Naive thymus-derived CD4-positive, alpha-beta T cell (primary cell): ENCODE results near the gene PFN3. TPM values are rescaled to one million over a fixed set of nuclear protein-coding genes. Genes with fewer than 3 reads are reported as not detected.

Source experiments
- ATAC-seq: fragments of 150-1000 bp; cut with Tn5 transposase; 2 replicates; pipeline ENCODE4 v1.10.0; 2021; ENCODE audit warnings: mild to moderate bottlenecking, moderate library complexity
- CTCF ChIA-PET: fragments of 350-600 bp; sonication (Branson Sonifier 250); formaldehyde crosslinking; loops from one replicate; lab custom pipeline; 2021; ENCODE audit warnings: antibody characterized with exemption; lab: Charles Lee
- POLR2A ChIA-PET: fragments of 350-600 bp; sonication (Branson Sonifier 250); formaldehyde crosslinking; loops from one replicate; lab custom pipeline; 2021; ENCODE audit warnings: antibody characterized with exemption, inconsistent platforms; lab: Charles Lee
- DNase-seq, 9 donors: peaks; one replicate each; pipeline versions ENCODE4 v3.0.0 to v3.0.0-alpha.2; 2020 to 2022; ENCODE audit warnings: mixed read lengths in 1 of 9
- H3K27ac ChIP-seq: one replicate; pipeline ENCODE4 v1.7.0; 2013; ENCODE audit warnings: mild to moderate bottlenecking, low read depth, low read length, moderate library complexity
- H3K27me3 ChIP-seq, 2 donors: one replicate each; pipeline ENCODE4 v1.7.0; 2013; ENCODE audit warnings: low read length in 2 of 2, mild to moderate bottlenecking in 2 of 2, moderate library complexity in 2 of 2; ENCODE audit not compliant: control insufficient read depth in 2 of 2, insufficient read depth in 2 of 2
- H3K36me3 ChIP-seq, 3 experiments: 1 replicate in 2 of 3; 2 replicates in 1 of 3; pipeline ENCODE4 v1.7.0; 2013; ENCODE audit warnings: low read length in 3 of 3, mild to moderate bottlenecking in 3 of 3, moderate library complexity in 1 of 3; ENCODE audit not compliant: insufficient read depth in 3 of 3, control insufficient read depth in 2 of 3
- H3K4me1 ChIP-seq, 2 donors: one replicate each; pipeline ENCODE4 v1.7.0; 2013; ENCODE audit warnings: low read length in 2 of 2, mild to moderate bottlenecking in 2 of 2, moderate library complexity in 1 of 2; ENCODE audit not compliant: control insufficient read depth in 2 of 2, insufficient read depth in 2 of 2
- H3K4me3 ChIP-seq: 2 replicates; pipeline ENCODE4 v1.7.0; 2013; ENCODE audit warnings: mild to moderate bottlenecking, low read length
- H3K9me3 ChIP-seq, 3 experiments: 1 replicate in 2 of 3; 2 replicates in 1 of 3; pipeline ENCODE4 v1.7.0; 2013; ENCODE audit warnings: low read length in 3 of 3; ENCODE audit not compliant: control insufficient read depth in 2 of 3
- H3K27ac Mint-ChIP-seq, 9 donors: one replicate each; pipeline ENCODE4 v1.8.0; 2020 to 2022; ENCODE audit warnings: mixed read lengths in 9 of 9, mild to moderate bottlenecking in 8 of 9, moderate library complexity in 5 of 9, inconsistent platforms in 2 of 9
- H3K27me3 Mint-ChIP-seq, 5 donors: one replicate each; pipeline ENCODE4 v1.8.0; 2021 to 2022; ENCODE audit warnings: mixed read lengths in 5 of 5, mild to moderate bottlenecking in 1 of 5
- H3K36me3 Mint-ChIP-seq, 5 donors: one replicate each; pipeline ENCODE4 v1.8.0; 2020 to 2022; ENCODE audit warnings: mixed read lengths in 5 of 5, mild to moderate bottlenecking in 3 of 5, inconsistent platforms in 1 of 5
- H3K4me1 Mint-ChIP-seq, 7 donors: one replicate each; pipeline ENCODE4 v1.8.0; 2020 to 2022; ENCODE audit warnings: mixed read lengths in 7 of 7, mild to moderate bottlenecking in 3 of 7, inconsistent platforms in 1 of 7
- H3K4me3 Mint-ChIP-seq, 10 donors: one replicate each; pipeline ENCODE4 v1.8.0; 2020 to 2022; ENCODE audit warnings: mild to moderate bottlenecking in 10 of 10, mixed read lengths in 10 of 10, moderate library complexity in 6 of 10, inconsistent platforms in 2 of 10
- H3K9me3 Mint-ChIP-seq, 11 donors: one replicate each; pipeline ENCODE4 v1.8.0; 2020 to 2022; ENCODE audit warnings: mixed read lengths in 11 of 11, mild to moderate bottlenecking in 4 of 11, inconsistent platforms in 1 of 11, moderate library complexity in 1 of 11
- intact Hi-C, 2 donors: fragments of 100-400 bp; cut with micrococcal nuclease; formaldehyde crosslinking; loops; one replicate each; pipeline ENCODE4 v1.15.1; 2023
- polyA plus RNA-seq, 2 donors: library from polyadenylated mRNA; unstranded; fragments of 300-500 nt; fragmentation: Illumina TruSeq; gene quantifications; one replicate each; pipeline ENCODE4 v1.2.3, GENCODE V29; 2021
- total RNA-seq, 6 experiments: library from RNA in 5 of 6; stranded (reverse) in 5 of 6; gene quantifications; 1 replicate in 5 of 6; 2 replicates in 1 of 6; pipeline ENCODE4 v1.2.3 and lab custom pipeline; 2021 to 2026

The PFN3 gene
- total and polyA plus RNA-seq, 7 experiments from 2014 or later, result not detected

- intact Hi-C loops, result no loop called here
- ATAC-seq, result no peak
- Mint-ChIP-seq H3K4me3 (peak overlapping the region in 3 of 10 donors; percentile 12 to 41 (median 28)), H3K27me3 (no peaks in the 10 kb centered on the region), H3K36me3 (peaks cover 10 to 36% (median 18%) of the 10 kb centered on the region in 5 donors), H3K4me1 (peaks cover 43 to 81% (median 67%) of the 10 kb centered on the region in 7 donors), H3K27ac (peak overlapping the region in 8 of 9 donors; percentile 6 to 92 (median 54)), H3K9me3 (no peaks in the 10 kb centered on the region)
- peak overlapping the region; percentile 56 for H3K27ac ChIP-seq
- no peak for DNase-seq
- H3K9me3 ChIP-seq, result no peaks in the 10 kb centered on the region
- H3K4me3 ChIP-seq, result no peak overlapping the region
- H3K36me3 ChIP-seq, result peaks cover 21 to 57% (median 26%) of the 10 kb centered on the region in 3 experiments
- H3K27me3 ChIP-seq, result no peaks in the 10 kb centered on the region
- CTCF ChIA-PET, result interaction anchor here (0.6 to 1.1 kb wide), 4 partner anchors 10 to 29 kb away, joined by 3 to 5 read pairs (median 4); no protein-coding TSS in a partner anchor
- H3K4me1 ChIP-seq, result peaks cover 41 to 65% of the 10 kb centered on the region in 2 donors
- POLR2A ChIA-PET, result interaction anchor here (1.2 to 4.4 kb wide), 4 partner anchors 13 to 36 kb away, joined by 5 to 18 read pairs (median 12); partner anchors contain the start of genes LMAN2 and SLC34A1
These were observed 34.5 kb downstream of the PFN3 start for GRCh38 chr5:177365845-177366527.

DNA sequence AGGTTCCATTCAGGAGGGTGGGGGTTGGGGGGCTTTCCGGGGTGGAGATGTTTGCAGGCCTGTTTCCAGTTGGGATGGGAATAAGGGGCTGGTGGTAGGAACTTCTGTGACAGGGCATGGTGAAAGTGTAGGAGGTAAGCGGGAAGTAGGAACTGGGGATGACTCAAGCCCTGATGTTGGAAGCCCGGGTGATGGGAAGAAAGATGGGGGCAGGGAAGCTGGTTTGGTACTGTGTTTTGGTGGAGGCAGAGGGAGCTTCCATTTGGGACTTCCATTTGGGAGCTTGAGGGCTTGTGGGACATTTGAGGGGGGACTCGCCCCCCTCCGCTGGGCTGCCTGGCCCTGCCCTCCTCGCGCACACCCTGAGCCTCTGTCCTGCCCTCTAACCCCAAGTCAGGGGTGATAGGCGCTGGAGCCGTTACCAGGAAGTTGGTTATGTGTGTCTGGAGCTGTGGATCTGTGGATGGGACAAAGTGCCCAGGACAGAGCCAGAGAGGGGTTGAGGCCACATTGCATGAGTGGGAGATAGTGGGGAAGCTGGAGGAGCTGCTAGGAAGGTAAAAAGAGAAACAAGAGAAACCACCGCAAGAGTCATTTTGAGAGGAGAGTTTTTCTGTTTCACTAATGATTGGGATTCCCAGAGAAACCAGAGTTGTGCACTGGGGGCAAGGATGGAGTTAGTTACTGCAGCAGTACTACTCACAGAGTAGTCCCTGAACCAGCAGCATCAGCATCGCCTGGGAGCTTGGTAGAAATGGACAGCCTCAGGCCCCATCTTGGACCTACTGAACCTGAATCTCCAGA lies 36.1 kb downstream of the PFN3 start:
- H3K36me3 Mint-ChIP-seq, result peaks cover 12 to 41% (median 16%) of the 10 kb centered on the region in 5 donors
- POLR2A ChIA-PET, result interaction anchor here (0.7 to 4.4 kb wide), 5 partner anchors 9 to 19 kb away, joined by 3 to 18 read pairs (median 9); partner anchors contain the start of gene LMAN2
- peak overlapping the region in 8 of 10 donors; percentile 1 to 97 (median 48) for H3K4me3 Mint-ChIP-seq
- no peak overlapping the region for H3K4me3 ChIP-seq
- CTCF ChIA-PET, result interaction anchor here (0.6 to 1.0 kb wide), 2 partner anchors 19 to 47 kb away, joined by 3 read pairs; no protein-coding TSS in a partner anchor
- H3K27me3 Mint-ChIP-seq, result no peaks in the 10 kb centered on the region
- peaks cover 13 to 47% (median 24%) of the 10 kb centered on the region in 3 experiments for H3K36me3 ChIP-seq
- no peaks in the 10 kb centered on the region for H3K9me3 Mint-ChIP-seq
- ATAC-seq, result no peak
- intact Hi-C loops, result no loop called here
- DNase-seq, result peak in 1 of 9 donors; percentile 40
- peak overlapping the region; percentile 88 for H3K27ac ChIP-seq
- peaks cover 49 to 65% of the 10 kb centered on the region in 2 donors for H3K4me1 ChIP-seq
- H3K27me3 ChIP-seq, result no peaks in the 10 kb centered on the region
- H3K4me1 Mint-ChIP-seq, result peaks cover 46 to 85% (median 66%) of the 10 kb centered on the region in 7 donors
- H3K9me3 ChIP-seq, result no peaks in the 10 kb centered on the region
- peak overlapping the region in 8 of 9 donors; percentile 28 to 94 (median 66) for H3K27ac Mint-ChIP-seq

GRCh38 chr5:177363565-177363964 lies 36.9 kb downstream of the PFN3 start:
- peaks cover 8 to 40% (median 16%) of the 10 kb centered on the region in 3 experiments for H3K36me3 ChIP-seq
- ChIA-PET POLR2A (interaction anchor here (2.2 to 4.4 kb wide), 2 partner anchors 12 to 15 kb away, joined by 15 to 18 read pairs; partner anchors contain the start of gene LMAN2), CTCF (no interaction called here)
- Mint-ChIP-seq H3K36me3 (peaks cover 5 to 38% (median 9%) of the 10 kb centered on the region in 5 donors), H3K9me3 (no peaks in the 10 kb centered on the region), H3K4me3 (peak overlapping the region in 9 of 10 donors; percentile 42 to 97 (median 90)), H3K27me3 (no peaks in the 10 kb centered on the region), H3K4me1 (peaks cover 46 to 84% (median 66%) of the 10 kb centered on the region in 7 donors), H3K27ac (peak overlapping the region in 6 of 9 donors; percentile 8 to 94 (median 76))
- H3K4me1 ChIP-seq, result peaks cover 53 to 63% of the 10 kb centered on the region in 2 donors
- H3K27me3 ChIP-seq, result no peaks in the 10 kb centered on the region
- DNase-seq (no peak), ATAC-seq (no peak)
- peak overlapping the region; percentile 88 for H3K27ac ChIP-seq
- peak overlapping the region; percentile 61 for H3K4me3 ChIP-seq
- no peaks in the 10 kb centered on the region for H3K9me3 ChIP-seq
- intact Hi-C loops, result loop anchor here (1.0 to 2.0 kb wide), 4 partner anchors 19 to 63 kb away; partner anchors contain the start of gene GRK6 (in 2 of the 2)

- H3K27ac ChIP-seq, result peak overlapping the region; percentile 88
- H3K4me3 ChIP-seq, result peak overlapping the region; percentile 61
- Mint-ChIP-seq H3K27me3 (no peaks in the 10 kb centered on the region), H3K4me1 (peaks cover 42 to 78% (median 64%) of the 10 kb centered on the region in 7 donors), H3K27ac (peak overlapping the region; percentile 82 to 94 (median 91)), H3K9me3 (peaks cover 0 to under 1% (median 0%) of the 10 kb centered on the region in 11 donors), H3K36me3 (peaks cover 0 to 33% (median 5%) of the 10 kb centered on the region in 5 donors), H3K4me3 (peak overlapping the region; percentile 83 to 97 (median 90))
- ChIA-PET CTCF (interaction anchor here (0.6 to 2.9 kb wide), 2 partner anchors 8 to 110 kb away, joined by 4 to 20 read pairs; no protein-coding TSS in a partner anchor), POLR2A (interaction anchor here (4.4 to 8.7 kb wide), 2 partner anchors 9 to 16 kb away, joined by 15 to 123 read pairs; no protein-coding TSS in a partner anchor)
- H3K27me3 ChIP-seq, result no peaks in the 10 kb centered on the region
- H3K9me3 ChIP-seq, result no peaks in the 10 kb centered on the region
- peaks cover 53 to 61% of the 10 kb centered on the region in 2 donors for H3K4me1 ChIP-seq
- ATAC-seq (peak; percentile 80), DNase-seq (peak; percentile 32 to 79 (median 55))
- H3K36me3 ChIP-seq, result peaks cover 4 to 40% (median 11%) of the 10 kb centered on the region in 3 experiments
- intact Hi-C loops, result loop anchor here (1.0 to 2.0 kb wide), 6 partner anchors 7 to 64 kb away; partner anchors contain the start of genes GRK6 (in 2 of the 2) and LMAN2 (in 1 of the 2)
These were observed 37.6 kb downstream of the PFN3 start for GRCh38 chr5:177362610-177363507.

DNA sequence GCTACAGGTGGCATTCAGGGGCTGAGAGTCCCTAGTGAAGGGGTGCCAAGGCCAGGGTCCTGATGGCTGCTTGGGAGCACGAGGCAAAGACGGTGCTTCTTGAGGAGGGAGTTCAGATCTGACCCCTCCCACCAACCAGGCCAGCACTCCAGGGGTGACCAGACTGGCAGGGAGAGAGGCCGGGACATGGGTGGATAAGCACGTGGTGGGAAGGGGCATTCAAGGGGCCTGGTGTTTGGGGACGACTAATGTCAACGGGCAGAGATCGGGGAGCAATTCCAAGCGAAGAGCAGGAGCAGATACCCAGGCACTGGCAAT lies 38.2 kb downstream of the PFN3 start:
- Mint-ChIP-seq H3K27me3 (no peaks in the 10 kb centered on the region), H3K4me1 (peaks cover 46 to 84% (median 69%) of the 10 kb centered on the region in 7 donors), H3K36me3 (peaks cover 0 to 36% (median 9%) of the 10 kb centered on the region in 5 donors), H3K4me3 (peak overlapping the region; percentile 83 to 97 (median 90)), H3K9me3 (peaks cover 0 to 5% (median 0%) of the 10 kb centered on the region in 11 donors), H3K27ac (peak overlapping the region; percentile 82 to 94 (median 91))
- Histone ChIP-seq H3K4me3 (peak overlapping the region; percentile 61), H3K36me3 (peaks cover 4 to 35% (median 11%) of the 10 kb centered on the region in 3 experiments), H3K9me3 (no peaks in the 10 kb centered on the region), H3K4me1 (peaks cover 57 to 64% of the 10 kb centered on the region in 2 donors), H3K27ac (peak overlapping the region; percentile 88), H3K27me3 (no peaks in the 10 kb centered on the region)
- intact Hi-C loops, result loop anchor here (1.0 to 2.0 kb wide), 5 partner anchors 8 to 65 kb away; partner anchors contain the start of genes GRK6 (in 2 of the 2) and LMAN2 (in 1 of the 2)
- DNase-seq (no peak), ATAC-seq (no peak)
- ChIA-PET POLR2A (interaction anchor here (3.0 to 8.7 kb wide), 2 partner anchors 10 kb away, joined by 28 to 123 read pairs; partner anchors contain the start of gene LMAN2), CTCF (interaction anchor here (0.6 to 4.8 kb wide), 4 partner anchors 9 to 110 kb away, joined by 4 to 25 read pairs (median 13); no protein-coding TSS in a partner anchor)
